Measurements from ENCODE around the gene NTM.

NTM gene

DNA sequence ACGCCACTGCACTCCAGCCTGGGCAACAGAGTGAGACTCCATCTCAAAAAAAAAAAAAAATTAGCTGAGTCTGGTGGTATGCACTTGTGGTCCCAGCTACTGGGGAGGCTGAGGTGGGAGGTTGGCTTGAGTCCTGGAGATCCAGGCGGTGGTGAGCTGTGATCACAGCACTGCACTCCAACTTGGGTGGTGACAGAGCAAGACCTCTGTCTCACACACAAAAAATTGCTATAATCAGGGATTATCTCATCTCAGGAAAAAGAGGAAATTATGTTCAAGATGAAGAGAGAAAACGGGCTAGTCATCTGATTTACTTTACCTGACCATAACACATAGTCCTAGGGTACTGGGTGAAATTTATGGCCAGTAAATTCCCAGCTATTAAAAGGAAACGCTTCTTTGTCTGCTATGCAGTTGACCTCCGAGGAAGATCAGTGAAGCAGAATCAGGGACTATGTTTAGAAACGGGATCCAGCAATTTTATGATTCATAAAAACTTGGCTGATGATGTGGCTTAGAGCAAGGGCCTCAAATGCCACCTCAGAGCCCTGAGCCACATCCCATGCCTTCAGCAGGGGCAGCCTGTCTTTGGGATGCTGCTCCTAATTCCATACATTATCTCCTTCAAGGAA is 386.2 kb downstream of the NTM start:
- H3K4me3 ChIP-seq (ENCODE audit: low read length), result no peak overlapping the region
- TF ChIP-seq, protein P1, sequence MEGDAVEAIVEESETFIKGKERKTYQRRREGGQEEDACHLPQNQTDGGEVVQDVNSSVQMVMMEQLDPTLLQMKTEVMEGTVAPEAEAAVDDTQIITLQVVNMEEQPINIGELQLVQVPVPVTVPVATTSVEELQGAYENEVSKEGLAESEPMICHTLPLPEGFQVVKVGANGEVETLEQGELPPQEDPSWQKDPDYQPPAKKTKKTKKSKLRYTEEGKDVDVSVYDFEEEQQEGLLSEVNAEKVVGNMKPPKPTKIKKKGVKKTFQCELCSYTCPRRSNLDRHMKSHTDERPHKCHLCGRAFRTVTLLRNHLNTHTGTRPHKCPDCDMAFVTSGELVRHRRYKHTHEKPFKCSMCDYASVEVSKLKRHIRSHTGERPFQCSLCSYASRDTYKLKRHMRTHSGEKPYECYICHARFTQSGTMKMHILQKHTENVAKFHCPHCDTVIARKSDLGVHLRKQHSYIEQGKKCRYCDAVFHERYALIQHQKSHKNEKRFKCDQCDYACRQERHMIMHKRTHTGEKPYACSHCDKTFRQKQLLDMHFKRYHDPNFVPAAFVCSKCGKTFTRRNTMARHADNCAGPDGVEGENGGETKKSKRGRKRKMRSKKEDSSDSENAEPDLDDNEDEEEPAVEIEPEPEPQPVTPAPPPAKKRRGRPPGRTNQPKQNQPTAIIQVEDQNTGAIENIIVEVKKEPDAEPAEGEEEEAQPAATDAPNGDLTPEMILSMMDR (conservative IDR thresholded peaks at IDR 0.05; ENCODE audit: low read depth, low read length), result no peak
- DNase-seq (ENCODE audit: low read depth), result no peak

DNA sequence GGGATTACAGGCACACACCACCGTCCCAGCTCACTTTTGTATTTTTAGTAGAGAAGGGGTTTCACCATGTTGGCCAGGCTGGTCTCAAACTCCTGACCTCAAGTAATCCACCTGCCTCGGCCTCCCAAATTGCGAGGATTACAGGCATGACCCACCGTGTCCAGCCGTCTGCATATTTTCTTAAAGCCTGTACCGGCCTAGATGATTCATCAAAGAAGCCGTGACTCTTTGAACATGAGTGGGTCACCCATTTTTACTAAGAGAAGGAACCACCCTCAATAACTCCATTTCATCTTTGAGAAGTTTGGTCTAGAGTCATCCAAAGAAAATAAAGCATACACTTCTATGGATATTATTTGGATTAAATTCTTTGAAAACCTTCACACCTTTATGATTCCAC is 388.3 kb downstream of the NTM start:
- H3K4me3 ChIP-seq (ENCODE audit: low read length), result no peak overlapping the region

GRCh38 chr11:131759140-131759539 is 388.7 kb downstream of the NTM start:
- TF ChIP-seq, protein P1 (conservative IDR thresholded peaks at IDR 0.05; ENCODE audit: low read depth, low read length), result no peak
- no peak overlapping the region for H3K4me3 ChIP-seq (ENCODE audit: low read length)
- DNase-seq (ENCODE audit: low read depth), result no peak

More for the DNA sequence above, 388.3 kb downstream of the NTM start:
- TF ChIP-seq, protein P1 (conservative IDR thresholded peaks at IDR 0.05; ENCODE audit: low read depth, low read length), result no peak
- DNase-seq (ENCODE audit: low read depth), result no peak

GRCh38 chr11:131760091-131761061 is 390.0 kb downstream of the NTM start:
- H3K4me3 ChIP-seq (ENCODE audit: low read length), result no peak overlapping the region
- DNase-seq (ENCODE audit: low read depth), result no peak
- TF ChIP-seq, protein P1 (conservative IDR thresholded peaks at IDR 0.05; ENCODE audit: low read depth, low read length), result no peak

GRCh38 chr11:131762346-131763110 is 392.1 kb downstream of the NTM start:
- H3K4me3 ChIP-seq (ENCODE audit: low read length), result no peak overlapping the region
- no peak for DNase-seq (ENCODE audit: low read depth)
- TF ChIP-seq, protein P1 (conservative IDR thresholded peaks at IDR 0.05; ENCODE audit: low read depth, low read length), result no peak

- no peak for DNase-seq (ENCODE audit: low read depth)
- TF ChIP-seq, protein P1 (conservative IDR thresholded peaks at IDR 0.05; ENCODE audit: low read depth, low read length), result no peak
- H3K4me3 ChIP-seq (ENCODE audit: low read length), result no peak overlapping the region
Observed at GRCh38 chr11:131763193-131763890, 392.9 kb downstream of the NTM start.
